ENCODE data around the gene MAP1LC3C.

- no peak for TF ChIP-seq CTCF (conservative IDR thresholded peaks at IDR 0.05 in 1 of 2, IDR thresholded peaks at IDR 0.05 in 1 of 2; ENCODE audit: extremely low read depth in 1 of 2, insufficient read depth in 1 of 2, low read depth in 1 of 2, low read length in 2 of 2)
- no peak for TF ChIP-seq EZH2 (IDR thresholded peaks at IDR 0.05; ENCODE audit: borderline replicate concordance, low read length)
These were observed 17.6 kb upstream of the MAP1LC3C start for GRCh38 chr1:242016479-242016878.

Data from mammary epithelial cell (primary cell).